ENCODE measurements around the gene KIF5A.

KIF5A gene

GRCh38 chr12:57535764-57536596, 13.9 kb upstream of the KIF5A start:
- no peak for DNase-seq

DNA sequence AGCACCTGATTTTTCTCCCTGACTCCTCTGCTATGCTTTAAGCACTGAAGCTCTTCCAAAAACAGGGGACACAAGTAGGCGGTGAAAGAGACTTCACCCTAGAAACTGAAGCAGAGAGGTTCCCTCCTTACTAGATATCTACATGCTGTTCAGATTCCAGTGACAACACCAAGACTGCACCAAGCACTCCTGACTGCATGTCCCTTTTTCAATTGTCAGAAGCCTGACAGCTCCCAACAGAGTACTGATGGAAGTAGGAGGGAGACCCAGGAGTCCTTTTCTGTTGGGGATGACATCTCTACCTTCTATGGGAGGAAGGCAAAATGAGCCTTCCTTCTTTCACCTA, 13.3 kb upstream of the KIF5A start:
- no peak for DNase-seq

GRCh38 chr12:57539134-57539768, 10.6 kb upstream of the KIF5A start:
- no peak for DNase-seq

DNA sequence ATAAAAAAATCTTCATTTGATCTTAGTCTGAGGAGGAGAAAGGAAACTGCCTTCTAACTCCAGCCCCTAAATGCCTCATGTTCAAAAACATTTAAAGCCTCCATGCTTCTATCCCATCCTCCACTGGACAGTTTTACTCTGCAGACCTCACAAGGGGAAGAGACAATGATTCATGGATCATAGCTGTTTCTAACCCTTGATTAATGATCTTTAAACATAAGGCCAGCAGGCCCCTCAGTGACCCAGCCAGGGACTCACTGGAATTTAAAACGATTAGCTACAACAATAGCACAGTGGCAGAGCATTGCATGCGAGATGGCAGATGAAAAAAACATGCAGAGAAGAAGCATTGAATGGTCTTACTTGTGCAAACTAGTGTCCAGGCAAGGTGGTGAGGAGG, 8.8 kb upstream of the KIF5A start:
- no peak for DNase-seq

DNA sequence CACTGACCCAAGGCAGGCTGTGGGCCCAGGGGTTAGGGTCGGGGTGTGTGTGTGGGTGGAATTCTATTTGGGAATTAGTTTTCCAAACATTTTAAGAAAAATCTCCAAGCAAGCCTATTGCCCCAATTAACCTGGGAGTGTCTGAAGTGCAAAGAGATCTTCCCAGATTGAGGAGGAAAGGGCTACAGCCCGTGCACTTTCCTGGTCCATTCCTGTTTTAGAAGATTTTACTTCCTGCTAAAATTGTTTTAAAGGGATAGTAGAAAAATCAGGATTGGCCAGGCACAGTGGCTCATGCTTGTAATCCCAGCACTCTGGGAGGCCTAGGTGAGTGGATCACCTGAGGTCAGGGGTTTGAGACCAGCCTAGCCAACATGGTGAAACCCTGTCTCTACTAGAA, 8.1 kb upstream of the KIF5A start:
- DNase-seq, result no peak

DNA sequence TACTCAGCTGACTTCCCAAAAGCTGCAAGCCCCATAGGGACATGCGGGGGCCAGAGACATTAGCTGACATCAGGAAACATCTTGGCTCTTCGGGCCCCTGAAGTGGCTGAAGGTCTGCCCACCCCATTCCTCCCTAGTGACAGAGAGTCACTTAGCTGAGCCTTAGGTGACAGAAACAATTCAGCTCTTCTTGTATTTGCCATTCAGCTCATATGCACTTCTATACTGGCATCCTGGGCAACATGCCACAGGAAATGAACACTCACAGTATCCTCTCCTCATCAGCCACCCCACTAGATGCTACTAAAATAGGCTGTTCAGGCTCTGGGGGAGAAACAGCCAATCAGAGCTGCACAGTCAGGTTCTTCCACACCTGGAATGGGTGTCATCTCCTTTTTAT, 6.3 kb upstream of the KIF5A start:
- DNase-seq, result no peak

GRCh38 chr12:57545809-57546437, 3.9 kb upstream of the KIF5A start:
- no peak for DNase-seq

DNA sequence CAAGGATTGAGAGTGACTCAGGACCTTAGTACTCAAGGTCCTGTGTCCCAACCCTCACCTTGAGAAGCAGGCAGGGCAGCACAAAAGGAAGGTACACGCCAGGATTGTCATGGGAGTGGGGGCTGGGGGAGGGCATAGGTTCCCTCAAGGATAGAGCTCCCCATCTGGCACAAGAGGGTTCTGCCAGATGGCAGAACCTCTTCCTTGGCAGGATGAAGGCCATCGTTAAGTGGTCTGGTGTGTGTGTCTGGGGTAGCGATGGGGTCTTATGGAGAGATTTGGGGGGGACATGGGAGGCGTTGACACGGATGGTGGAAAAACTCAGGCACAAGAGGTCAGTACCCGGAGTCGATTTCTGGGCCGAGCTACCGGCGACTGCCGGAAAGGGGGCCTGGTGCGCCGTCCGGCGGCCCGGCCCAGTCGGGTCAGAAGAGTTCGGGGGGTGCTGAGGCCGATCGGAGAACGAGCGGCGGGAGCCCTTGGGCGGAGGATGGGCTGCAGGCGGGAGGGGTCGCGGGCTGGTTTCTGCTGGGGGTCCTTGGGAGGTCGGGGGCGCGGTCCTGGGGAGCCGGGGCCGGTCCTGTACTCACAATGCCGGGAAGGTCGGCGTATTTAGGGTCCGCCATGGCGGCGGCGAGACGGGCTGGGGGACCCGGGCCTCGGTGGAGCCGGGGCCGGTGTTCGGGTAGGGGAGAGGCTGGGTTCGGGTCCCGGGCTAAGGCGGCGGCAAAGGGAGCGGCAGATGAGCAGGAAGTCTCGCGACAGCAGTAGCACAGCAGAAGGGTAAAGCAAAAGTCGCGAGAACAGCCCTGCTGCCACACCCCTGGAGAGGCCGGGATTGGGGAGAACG, 3.2 kb upstream of the KIF5A start, which contains the start of gene DCTN2:
Gene DCTN2 (minus strand): TSS at position 755 of the 850 bp plus-strand sequence. CDS start 129 bp downstream, at position 626.
- DNase-seq, result peak; percentile 88

DNA sequence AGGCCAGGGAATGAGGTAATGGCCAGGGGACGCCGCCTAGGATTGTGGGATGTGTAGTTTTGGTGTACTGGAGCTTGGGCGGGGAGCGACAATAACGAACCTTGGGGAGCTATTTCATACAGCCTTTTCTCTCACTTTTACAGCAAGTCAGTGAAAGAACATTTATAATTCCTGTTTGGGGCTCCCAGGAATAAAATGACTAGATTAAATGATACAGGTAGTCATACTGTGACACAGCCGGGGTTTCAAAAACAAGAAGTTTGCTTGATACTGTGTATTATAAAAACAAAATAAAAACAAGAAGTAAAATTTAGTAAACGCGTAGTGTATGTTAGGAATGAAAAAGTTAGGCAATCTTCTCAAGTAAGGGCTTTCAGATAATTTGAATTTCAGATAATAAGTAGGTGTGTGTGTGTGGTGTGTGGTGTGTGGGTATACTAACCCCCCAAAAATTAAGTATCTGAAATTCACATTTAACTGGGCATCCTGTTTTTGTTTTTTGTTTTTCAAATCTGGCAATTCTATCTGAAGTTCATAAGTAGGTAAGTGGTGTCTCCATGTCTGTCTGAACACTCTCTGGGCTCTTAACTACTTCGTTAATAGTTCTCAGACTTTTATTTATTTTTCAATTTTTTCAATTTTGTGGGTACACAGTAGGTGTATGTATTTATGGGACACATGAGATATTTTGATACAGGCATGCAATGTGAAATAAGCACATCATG, 2.4 kb upstream of the KIF5A start:
- DNase-seq, result no peak

GRCh38 chr12:57548013-57548315, 1.9 kb upstream of the KIF5A start:
- no peak for DNase-seq

DNA sequence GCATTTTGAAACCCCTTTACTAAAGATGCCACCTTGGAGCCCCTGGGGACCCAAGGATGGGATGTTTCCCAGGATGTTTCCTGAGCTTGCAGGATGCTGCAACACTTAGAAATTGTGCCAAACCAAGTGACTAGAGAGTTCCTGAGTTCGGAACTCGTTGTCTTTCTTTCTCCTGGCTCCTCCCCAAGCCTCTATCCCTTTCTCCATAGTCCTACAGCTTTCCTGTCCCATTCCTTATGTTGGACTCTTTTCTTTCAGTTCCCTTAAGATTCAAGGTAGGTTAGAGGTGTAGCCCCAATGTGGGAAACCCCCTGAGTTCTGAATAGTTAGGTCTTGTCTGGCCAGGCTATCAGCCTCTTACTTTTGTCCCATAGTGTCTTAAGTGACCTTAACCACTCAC, 1.4 kb upstream of the KIF5A start:
- DNase-seq, result no peak

GRCh38 chr12:57549203-57549908, 488 bp upstream of the KIF5A start:
- no peak for DNase-seq

GRCh38 chr12:57550641-57551549, 1.1 kb downstream of the KIF5A start:
- no peak for DNase-seq

- no peak for DNase-seq
Measured at GRCh38 chr12:57551637-57552305, 1.9 kb downstream of the KIF5A start.

- DNase-seq, result no peak
Measured at GRCh38 chr12:57552306-57552651, 2.4 kb downstream of the KIF5A start.

DNA sequence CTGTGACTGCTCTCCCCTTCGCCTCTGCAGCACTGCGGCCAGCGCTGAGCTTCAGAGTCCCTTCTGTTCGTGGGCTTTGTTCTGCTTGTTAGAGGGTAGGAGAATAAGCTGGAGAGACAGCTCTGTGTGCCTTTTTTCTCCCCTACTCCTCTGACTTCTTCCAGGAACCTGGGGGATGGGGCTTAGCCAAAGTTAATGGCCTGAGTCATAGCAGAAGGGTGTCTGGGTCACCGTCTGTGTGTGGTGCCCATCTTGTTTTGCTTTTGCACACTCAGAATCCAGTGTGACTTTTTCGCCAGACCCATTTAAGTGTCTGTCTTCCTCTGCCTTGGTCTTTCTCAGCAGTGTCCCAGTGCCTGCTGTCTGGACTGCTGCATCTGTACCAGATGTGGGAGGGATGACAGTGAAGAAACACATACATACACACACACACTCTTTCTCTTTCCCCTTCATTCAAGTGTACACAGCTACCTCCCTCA, 3.0 kb downstream of the KIF5A start:
- DNase-seq, result no peak

- DNase-seq, result no peak
Measured at GRCh38 chr12:57553343-57554202, 3.7 kb downstream of the KIF5A start.

GRCh38 chr12:57554453-57554852, 4.6 kb downstream of the KIF5A start:
- no peak for DNase-seq

DNA sequence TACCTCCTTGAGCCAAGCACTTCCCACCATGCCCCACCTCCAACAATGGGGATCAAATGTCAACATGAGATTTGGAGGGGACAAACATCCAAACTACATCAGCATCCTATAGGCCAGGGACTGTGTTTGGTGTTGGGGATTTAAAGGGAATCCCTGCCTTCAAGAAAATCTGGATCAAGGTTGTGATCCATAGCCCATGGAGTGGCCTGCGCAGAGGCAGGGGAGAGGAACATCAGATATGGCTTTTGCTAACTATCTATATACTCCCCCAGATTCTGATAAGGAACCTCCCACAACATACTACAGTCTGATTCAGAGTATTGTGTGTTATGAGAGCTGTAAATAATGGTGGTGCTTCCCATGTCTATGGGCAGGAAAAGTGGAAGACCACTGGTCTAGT, 5.1 kb downstream of the KIF5A start:
- DNase-seq, result no peak
